HFF-Myc (cell line): ENCODE results near the gene C19orf73.
"Not testable (repeated sequence)": the region's sequence is repeated elsewhere in the genome, so short reads cannot be mapped to it uniquely, and the experiment has no call there.

Experiments
- DNase-seq: peaks from one replicate; pipeline ENCODE4 v3.0.0-alpha.2; 2011; ENCODE audit warnings: low read depth; ENCODE audit errors: extremely low read depth
- H3K4me3 ChIP-seq: replicated peaks from 2 replicates; pipeline ENCODE4 v1.5.1; 2011; ENCODE audit warnings: low read depth, mild to moderate bottlenecking, control low read depth, low read length
- TF ChIP-seq, protein P1 (sequence below): IDR thresholded peaks from 2 replicates; pipeline ENCODE4 v1.5.1; 2012; ENCODE audit warnings: mild to moderate bottlenecking, low read depth, low read length, control low read depth; ENCODE audit errors: missing control alignments

Gene C19orf73

DNA sequence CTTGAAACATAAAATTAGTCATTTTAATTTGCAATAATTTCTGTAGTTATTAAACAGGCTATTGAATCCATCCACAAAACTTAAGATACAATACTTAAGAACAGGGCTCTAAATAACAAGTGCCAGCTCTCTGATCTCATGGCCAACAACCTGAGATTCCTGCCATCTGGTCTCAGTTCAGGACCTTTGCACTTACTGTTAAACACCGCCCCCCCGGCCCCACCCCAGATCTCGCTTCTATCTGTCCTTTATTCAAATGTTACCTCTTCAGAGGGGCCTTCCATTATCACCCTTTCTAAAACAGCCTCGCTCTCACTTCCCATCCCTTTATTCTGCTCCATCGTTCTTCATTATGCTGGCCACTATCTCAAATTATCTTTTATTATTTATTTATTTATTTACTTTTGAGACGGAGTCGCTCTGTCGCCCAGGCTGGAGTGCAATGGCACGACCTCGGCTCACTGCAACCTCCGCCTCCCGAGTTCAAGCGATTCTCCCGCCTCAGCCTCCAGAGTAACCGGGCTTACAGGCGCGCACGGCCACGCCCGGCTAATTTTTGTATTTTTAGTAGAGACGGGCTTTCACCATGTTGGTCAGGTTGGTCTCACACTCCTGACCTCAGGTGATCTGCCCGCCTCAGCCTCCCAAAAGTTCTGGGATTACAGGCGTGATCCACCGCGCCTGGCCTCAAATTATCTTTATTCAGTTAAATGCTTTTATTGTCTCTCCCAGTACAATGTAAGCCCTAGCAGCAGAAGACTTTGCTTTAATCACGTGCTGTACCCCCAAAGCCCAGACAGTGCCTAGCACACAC, 34.5 kb downstream of the C19orf73 start:
- TF ChIP-seq, protein P1, sequence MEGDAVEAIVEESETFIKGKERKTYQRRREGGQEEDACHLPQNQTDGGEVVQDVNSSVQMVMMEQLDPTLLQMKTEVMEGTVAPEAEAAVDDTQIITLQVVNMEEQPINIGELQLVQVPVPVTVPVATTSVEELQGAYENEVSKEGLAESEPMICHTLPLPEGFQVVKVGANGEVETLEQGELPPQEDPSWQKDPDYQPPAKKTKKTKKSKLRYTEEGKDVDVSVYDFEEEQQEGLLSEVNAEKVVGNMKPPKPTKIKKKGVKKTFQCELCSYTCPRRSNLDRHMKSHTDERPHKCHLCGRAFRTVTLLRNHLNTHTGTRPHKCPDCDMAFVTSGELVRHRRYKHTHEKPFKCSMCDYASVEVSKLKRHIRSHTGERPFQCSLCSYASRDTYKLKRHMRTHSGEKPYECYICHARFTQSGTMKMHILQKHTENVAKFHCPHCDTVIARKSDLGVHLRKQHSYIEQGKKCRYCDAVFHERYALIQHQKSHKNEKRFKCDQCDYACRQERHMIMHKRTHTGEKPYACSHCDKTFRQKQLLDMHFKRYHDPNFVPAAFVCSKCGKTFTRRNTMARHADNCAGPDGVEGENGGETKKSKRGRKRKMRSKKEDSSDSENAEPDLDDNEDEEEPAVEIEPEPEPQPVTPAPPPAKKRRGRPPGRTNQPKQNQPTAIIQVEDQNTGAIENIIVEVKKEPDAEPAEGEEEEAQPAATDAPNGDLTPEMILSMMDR = no peak
- DNase-seq = no peak
- peak overlapping the region; percentile 89 for H3K4me3 ChIP-seq

DNA sequence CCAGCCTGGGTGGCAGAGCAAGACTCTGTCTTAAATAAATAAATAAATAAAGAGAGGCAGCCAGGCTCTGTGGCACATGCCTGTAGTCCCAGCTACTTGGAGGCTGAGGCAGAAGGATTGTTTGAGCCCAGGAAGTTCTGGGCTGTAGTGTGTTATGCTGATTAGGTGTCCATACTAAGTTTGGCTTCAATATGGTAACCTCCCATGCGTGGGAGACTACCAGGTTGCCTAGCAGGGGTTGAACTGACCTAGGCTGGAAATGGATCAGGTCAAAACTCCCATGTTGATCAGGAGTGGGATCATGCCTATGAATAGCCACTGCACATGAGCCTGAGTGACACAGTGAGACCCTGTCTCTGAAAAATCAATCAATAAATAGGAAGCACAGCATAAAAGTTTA, 37.7 kb downstream of the C19orf73 start:
- TF ChIP-seq, protein P1 = no peak
- no peak for DNase-seq
- H3K4me3 ChIP-seq = no peak overlapping the region

DNA sequence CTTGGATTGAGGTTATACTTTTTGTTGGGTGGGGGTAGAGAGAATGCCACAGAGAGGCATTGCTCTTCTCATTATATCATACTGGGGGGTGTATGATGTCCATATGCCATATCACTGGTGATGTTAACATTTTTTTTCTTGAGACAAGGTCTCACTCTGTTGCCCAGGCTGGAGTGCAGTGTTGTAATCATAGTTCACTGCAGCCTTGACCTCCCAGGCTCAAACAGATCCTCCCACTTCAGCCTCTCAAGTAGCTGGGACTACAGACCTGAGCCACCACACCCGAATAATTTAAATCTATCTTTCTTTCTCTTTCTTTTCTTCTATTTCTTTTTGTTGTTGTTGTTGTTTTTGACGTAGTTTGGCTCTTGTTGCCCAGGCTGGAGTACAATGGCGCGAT, 38.6 kb downstream of the C19orf73 start:
- H3K4me3 ChIP-seq = no peak overlapping the region
- TF ChIP-seq, protein P1 = no peak

DNA sequence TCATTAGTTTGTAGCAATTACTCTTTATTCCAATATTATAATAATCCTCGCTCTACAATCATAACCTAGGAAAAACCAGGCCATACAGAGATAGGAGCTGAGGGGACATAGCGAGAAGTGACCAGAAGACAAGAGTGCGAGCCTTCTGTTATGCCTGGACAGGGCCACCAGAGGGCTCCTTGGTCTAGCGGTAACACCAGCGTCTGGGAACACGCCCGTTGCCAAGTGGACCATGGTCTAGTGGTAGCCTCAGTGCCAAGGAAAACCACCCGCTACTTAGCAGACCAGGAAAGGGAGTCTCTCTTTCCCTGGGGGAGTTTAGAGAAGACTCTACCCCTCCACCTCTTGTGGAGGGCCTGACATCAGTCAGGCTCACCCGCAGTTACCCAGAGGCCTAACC, 44.1 kb downstream of the C19orf73 start:
- TF ChIP-seq, protein P1 = peak; percentile 51
- not testable (repeated sequence) for DNase-seq, H3K4me3 ChIP-seq

More for the DNA sequence above, 38.6 kb downstream of the C19orf73 start:
- DNase-seq = no peak

DNA sequence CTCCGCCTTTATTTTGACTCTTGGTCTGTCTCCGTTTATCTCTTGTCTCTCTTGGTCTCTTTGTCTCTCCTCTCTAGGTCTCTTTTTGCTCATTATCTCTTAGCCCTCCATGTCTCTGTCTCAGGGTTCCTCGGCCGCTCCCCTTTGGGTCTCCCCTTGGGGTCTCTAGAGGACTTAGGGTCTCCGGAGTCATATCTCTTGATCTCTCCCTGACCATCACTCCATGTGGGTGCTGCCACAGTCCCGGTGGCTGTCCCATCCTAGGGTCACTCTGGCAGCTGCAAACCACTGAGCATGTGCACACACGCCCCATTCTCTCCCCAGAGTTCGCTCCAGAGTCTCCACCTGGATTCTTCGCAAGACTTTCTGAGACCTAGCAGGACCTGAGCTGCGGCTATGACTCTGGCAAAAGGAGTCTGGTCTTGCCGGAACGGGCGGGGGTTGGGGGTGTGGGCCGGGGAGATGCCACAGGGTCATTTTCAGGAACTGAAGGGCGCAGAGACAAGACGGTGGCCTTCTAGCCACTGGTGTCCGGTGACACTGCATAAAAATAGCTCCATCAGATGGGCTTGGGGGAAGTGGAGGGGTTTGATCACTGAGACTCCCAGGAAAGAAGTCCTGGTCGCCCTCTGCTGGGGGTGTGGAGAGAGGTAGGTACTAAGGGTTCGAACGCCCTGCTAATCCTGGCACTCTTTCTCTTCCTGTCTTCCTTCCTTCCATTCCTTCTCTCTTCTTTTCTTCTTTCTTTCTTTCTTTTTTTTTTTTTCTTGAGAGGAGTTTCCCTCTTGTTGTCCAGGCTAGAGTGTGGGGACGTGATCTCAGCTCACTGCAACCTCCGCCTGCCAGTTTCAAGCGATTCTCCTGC, 45.2 kb downstream of the C19orf73 start:
- no peak for DNase-seq
- TF ChIP-seq, protein P1 = peak; percentile 23
- no peak overlapping the region for H3K4me3 ChIP-seq

DNA sequence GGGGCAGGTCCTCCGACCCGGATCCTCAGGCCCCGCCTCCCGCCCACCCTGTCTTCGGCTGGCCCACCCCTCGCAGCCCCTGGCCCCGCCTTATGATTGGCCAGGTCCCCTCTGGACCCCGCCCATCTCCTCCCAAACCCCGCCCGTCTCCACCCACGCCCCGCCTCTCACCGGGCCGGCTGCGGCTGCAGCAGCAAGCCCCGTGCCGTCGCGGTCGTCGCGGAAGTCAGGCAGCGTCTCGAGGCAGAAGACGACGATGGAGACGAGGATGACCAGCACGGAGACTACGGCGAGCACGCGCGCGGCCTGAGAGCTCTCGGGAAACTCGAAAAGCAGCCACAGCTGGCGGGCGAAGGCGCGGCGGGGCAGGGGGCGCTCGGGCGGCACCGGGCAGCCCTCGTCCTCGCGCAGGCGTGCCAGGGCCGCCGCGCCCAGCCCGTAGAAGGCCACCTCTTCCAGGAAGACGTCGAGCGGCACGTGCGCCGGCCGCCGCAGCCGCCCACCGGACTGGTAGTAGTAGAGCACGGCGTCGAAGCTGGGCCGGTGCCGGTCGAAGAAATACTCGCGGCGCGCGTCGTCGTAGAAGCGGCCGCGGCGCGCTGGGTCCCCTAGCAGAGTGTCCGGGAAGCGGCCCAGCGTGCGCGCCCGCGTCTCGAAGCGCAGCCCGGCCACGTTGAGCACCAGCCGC, 46.9 kb downstream of the C19orf73 start:
- H3K4me3 ChIP-seq = no peak overlapping the region

More for the DNA sequence above, 46.9 kb downstream of the C19orf73 start:
- no peak for DNase-seq
- TF ChIP-seq, protein P1 = no peak
